Testis (tissue), 3 donors: Measurements from ENCODE around the gene STXBP2. TPM values are rescaled to one million over a fixed set of nuclear protein-coding genes. Genes with fewer than 3 reads are reported as not detected.
A peak's percentile ranks its signal among the peaks of the same experiment; 100 is the strongest.

Source experiments
- DNase-seq: peaks from one replicate; pipeline ENCODE4 v3.0.0-alpha.2; 2019
- H3K27ac ChIP-seq, 2 donors: fragments of 200-600 bp; sonication (generic); one replicate each; pipeline ENCODE4 v1.5.1; 2019
- H3K27me3 ChIP-seq: fragments of 200-600 bp; sonication (generic); one replicate; pipeline ENCODE4 v1.5.1; 2019
- H3K36me3 ChIP-seq: fragments of 200-600 bp; sonication (generic); one replicate; pipeline ENCODE4 v1.5.1; 2017; ENCODE audit warnings: low read depth; ENCODE audit errors: missing control alignments
- H3K4me1 ChIP-seq: fragments of 200-600 bp; sonication (generic); one replicate; pipeline ENCODE4 v1.5.1; 2019
- H3K4me3 ChIP-seq, 2 donors: fragments of 200-600 bp; sonication (generic); one replicate each; pipeline ENCODE4 v1.5.1; 2017 to 2019
- H3K9me3 ChIP-seq: fragments of 200-600 bp; sonication (generic); one replicate; pipeline ENCODE4 v1.5.1; 2017
- CTCF ChIP-seq, 3 experiments: fragments of 450-650 bp in 2 of 3; fragments of 200-600 bp in 1 of 3; sonication (generic) in 1 of 3; IDR thresholded peaks; one replicate each; pipeline ENCODE4 v1.5.1; 2016 to 2019; ENCODE audit warnings: antibody characterized with exemption in 3 of 3, mild to moderate bottlenecking in 2 of 3, moderate library complexity in 1 of 3
- POLR2A ChIP-seq: fragments of 450-650 bp; IDR thresholded peaks from one replicate; pipeline ENCODE4 v1.6.1; 2017; ENCODE audit warnings: antibody characterized with exemption, mild to moderate bottlenecking, moderate library complexity
- whole genome bisulfite sequencing, 2 donors: methylation state at CpG; one replicate each; pipeline ENCODE4 v1.1.5; 2018; 5-methylcytosine and 5-hydroxymethylcytosine counted together
- intact Hi-C: fragments of 100-400 bp; cut with DNase I; formaldehyde crosslinking; loops from one replicate; pipeline ENCODE4 v1.15.1; 2023; ENCODE audit warnings: low total_unique reads
- polyA plus RNA-seq: library from polyadenylated mRNA; stranded (reverse); fragments of 350-450 nt; fragmentation: Illumina TruSeq; extraction: RNeasy Lipid Tissue Mini Kit (QIAGEN cat#74804); gene quantifications from one replicate; pipeline ENCODE4 v1.2.3, GENCODE V29; 2014; ENCODE audit warnings: low read depth, low replicate concordance; ENCODE audit not compliant: insufficient read depth
- total RNA-seq, 2 donors: library from RNA; depleted of rRNA; stranded (reverse); fragments of >200 nt; gene quantifications; one replicate each; pipeline ENCODE4 v1.2.3, GENCODE V29; 2016

The STXBP2 gene
- total and polyA plus RNA-seq, 3 donors from 2014 or later: 135 to 156 (median 155) TPM

- Histone ChIP-seq H3K4me3 (peak overlapping the region; percentile 7 to 24), H3K27me3 (no peaks in the 10 kb centered on the region), H3K27ac (no peak overlapping the region), H3K4me1 (no peaks in the 10 kb centered on the region), H3K36me3 (no peaks in the 10 kb centered on the region), H3K9me3 (no peaks in the 10 kb centered on the region)
- intact Hi-C loops: loop anchor here (10.0 kb wide), 1 partner anchor 105 kb away; no protein-coding TSS in a partner anchor
- TF ChIP-seq CTCF (IDR thresholded peaks at IDR 0.05) (no peak), POLR2A (no peak)
- DNase-seq: peak; percentile 26
- WGBS, 2 donors: 0 to 2% methylated on average over 26 to 32 of the region's 43 CpGs
Observed at GRCh38 chr19:7670150-7670783, 33.4 kb downstream of the STXBP2 start.

GRCh38 chr19:7670790-7671189 lies 33.9 kb downstream of the STXBP2 start:
- intact Hi-C loops: loop anchor here (10.0 kb wide), 1 partner anchor 106 kb away; no protein-coding TSS in a partner anchor
- no peak overlapping the region for H3K27ac ChIP-seq
- no peaks in the 10 kb centered on the region for H3K9me3 ChIP-seq
- TF ChIP-seq POLR2A (no peak), CTCF (IDR thresholded peaks at IDR 0.05) (no peak)
- no peaks in the 10 kb centered on the region for H3K4me1 ChIP-seq
- WGBS, 2 donors: 23 to 29% methylated on average over 8 to 9 of the region's 9 CpGs
- H3K4me3 ChIP-seq: no peak overlapping the region
- no peaks in the 10 kb centered on the region for H3K27me3 ChIP-seq
- H3K36me3 ChIP-seq: no peaks in the 10 kb centered on the region
- no peak for DNase-seq

- no peaks in the 10 kb centered on the region for H3K27me3 ChIP-seq
- no peak overlapping the region for H3K4me3 ChIP-seq
- no peaks in the 10 kb centered on the region for H3K9me3 ChIP-seq
- DNase-seq: no peak
- no peak overlapping the region for H3K27ac ChIP-seq
- intact Hi-C loops: loop anchor here (10.0 kb wide), 1 partner anchor 108 kb away; no protein-coding TSS in a partner anchor
- H3K4me1 ChIP-seq: no peaks in the 10 kb centered on the region
- WGBS, 2 donors: 47 to 66% methylated on average over 9 of the region's 9 CpGs
- TF ChIP-seq CTCF (IDR thresholded peaks at IDR 0.05) (no peak), POLR2A (no peak)
- no peaks in the 10 kb centered on the region for H3K36me3 ChIP-seq
Observed at GRCh38 chr19:7672522-7672921, 35.6 kb downstream of the STXBP2 start.

- Histone ChIP-seq H3K9me3 (no peaks in the 10 kb centered on the region), H3K27ac (no peak overlapping the region), H3K27me3 (no peaks in the 10 kb centered on the region), H3K36me3 (no peaks in the 10 kb centered on the region), H3K4me3 (peak overlapping the region in 1 of 2 donors; percentile 6), H3K4me1 (no peaks in the 10 kb centered on the region)
- DNase-seq: peak; percentile 80
- no peak for TF ChIP-seq CTCF (IDR thresholded peaks at IDR 0.05)
- TF ChIP-seq POLR2A: no peak
- intact Hi-C loops: loop anchor here (10.0 kb wide), 1 partner anchor 110 kb away; no protein-coding TSS in a partner anchor
- 45 to 50% methylated on average over 18 to 21 of the region's 21 CpGs for WGBS, 2 donors
Observed at GRCh38 chr19:7674010-7675005, 37.4 kb downstream of the STXBP2 start.
